ENCODE results near the gene HIP1. TPM values are rescaled to one million over a fixed set of nuclear protein-coding genes. Genes with fewer than 3 reads are reported as not detected.

Gene HIP1
- polyA plus RNA-seq, 3 donors = 4.3 to 14.8 (median 5.3) TPM

- no peak overlapping the region for H3K4me2 ChIP-seq (replicated peaks; ENCODE audit: extremely low read depth, low read length, poor library complexity, severe bottlenecking)
- H2AFZ ChIP-seq (ENCODE audit: insufficient read depth, low read depth, low read length, poor library complexity, severe bottlenecking) = no peak overlapping the region
- peaks cover 5 to 20% (median 12%) of the 10 kb centered on the region in 7 donors for H3K9me3 Mint-ChIP-seq
- H3K27me3 ChIP-seq (ENCODE audit: control insufficient read depth in 2 of 2, insufficient read depth in 2 of 2, low read length in 2 of 2) = no peaks in the 10 kb centered on the region
- H3K4me1 Mint-ChIP-seq = peaks cover 53% of the 10 kb centered on the region
- intact Hi-C loops (cut with micrococcal nuclease) = no loop called here
- H3K36me3 Mint-ChIP-seq = peaks cover 23 to 40% of the 10 kb centered on the region in 2 donors
- TF ChIP-seq, protein P1, sequence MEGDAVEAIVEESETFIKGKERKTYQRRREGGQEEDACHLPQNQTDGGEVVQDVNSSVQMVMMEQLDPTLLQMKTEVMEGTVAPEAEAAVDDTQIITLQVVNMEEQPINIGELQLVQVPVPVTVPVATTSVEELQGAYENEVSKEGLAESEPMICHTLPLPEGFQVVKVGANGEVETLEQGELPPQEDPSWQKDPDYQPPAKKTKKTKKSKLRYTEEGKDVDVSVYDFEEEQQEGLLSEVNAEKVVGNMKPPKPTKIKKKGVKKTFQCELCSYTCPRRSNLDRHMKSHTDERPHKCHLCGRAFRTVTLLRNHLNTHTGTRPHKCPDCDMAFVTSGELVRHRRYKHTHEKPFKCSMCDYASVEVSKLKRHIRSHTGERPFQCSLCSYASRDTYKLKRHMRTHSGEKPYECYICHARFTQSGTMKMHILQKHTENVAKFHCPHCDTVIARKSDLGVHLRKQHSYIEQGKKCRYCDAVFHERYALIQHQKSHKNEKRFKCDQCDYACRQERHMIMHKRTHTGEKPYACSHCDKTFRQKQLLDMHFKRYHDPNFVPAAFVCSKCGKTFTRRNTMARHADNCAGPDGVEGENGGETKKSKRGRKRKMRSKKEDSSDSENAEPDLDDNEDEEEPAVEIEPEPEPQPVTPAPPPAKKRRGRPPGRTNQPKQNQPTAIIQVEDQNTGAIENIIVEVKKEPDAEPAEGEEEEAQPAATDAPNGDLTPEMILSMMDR (IDR thresholded peaks at IDR 0.05) = no peak
- H3K4me1 ChIP-seq (ENCODE audit: control insufficient read depth in 1 of 2, insufficient read depth in 2 of 2, low read length in 2 of 2) = peaks cover 50 to 59% of the 10 kb centered on the region in 2 donors
- peaks cover 21% of the 10 kb centered on the region for H3K79me2 ChIP-seq (ENCODE audit: insufficient read depth, low read length)
- H3K27me3 Mint-ChIP-seq (ENCODE audit: low read depth in 3 of 3) = peaks cover 0 to 5% (median 0%) of the 10 kb centered on the region in 3 donors
- no peaks in the 10 kb centered on the region for H4K20me1 ChIP-seq (ENCODE audit: insufficient read depth, low read length)
- WGBS (ENCODE audit: insufficient coverage) = 100% methylated on average over 2 of the region's 2 CpGs
- no peak overlapping the region for H3K9ac ChIP-seq (ENCODE audit: insufficient read depth, low read length, poor library complexity, severe bottlenecking)
- no peak overlapping the region for H3K4me3 ChIP-seq (replicated peaks in 1 of 3; ENCODE audit: low read depth in 2 of 3, low read length in 3 of 3)
- H3K4me3 Mint-ChIP-seq = no peak overlapping the region
- peaks cover 7 to 11% of the 10 kb centered on the region in 2 donors for H3K9me3 ChIP-seq (replicated peaks in 1 of 2; ENCODE audit: control insufficient read depth in 1 of 2, insufficient read depth in 1 of 2, low read length in 2 of 2)
- no peaks in the 10 kb centered on the region for H3K36me3 ChIP-seq (replicated peaks in 1 of 2; ENCODE audit: control insufficient read depth in 1 of 2, insufficient read depth in 2 of 2, low read length in 2 of 2)
- peak overlapping the region in 2 of 7 donors; percentile 2 to 32 for H3K27ac Mint-ChIP-seq
- no peak overlapping the region for H3K27ac ChIP-seq (ENCODE audit: low read depth in 1 of 2, low read length in 2 of 2)
- no peak for DNase-seq
These were observed 111.8 kb downstream of the HIP1 start for GRCh38 chr7:75626954-75627353.

DNA sequence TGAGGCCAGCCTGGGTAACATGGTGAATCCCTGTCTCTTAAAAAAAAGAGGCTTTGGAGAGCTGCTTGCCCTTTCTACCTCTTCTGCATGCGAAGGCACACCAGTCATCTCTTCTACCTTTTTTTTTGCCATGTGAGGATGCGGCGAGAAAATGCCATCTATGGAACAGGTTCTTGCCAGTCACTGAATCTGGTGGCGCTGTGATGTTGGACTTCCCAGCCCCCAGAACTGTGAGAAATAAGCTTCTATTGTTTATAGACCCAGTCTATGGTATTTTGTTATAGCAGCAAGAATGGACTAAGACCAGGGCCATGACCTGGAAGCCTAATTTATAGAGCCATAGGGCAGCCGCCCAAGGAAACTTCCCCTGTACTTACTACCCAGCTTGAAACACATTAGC, 112.9 kb downstream of the HIP1 start:
- Histone ChIP-seq H3K4me1 (ENCODE audit: control insufficient read depth in 1 of 2, insufficient read depth in 2 of 2, low read length in 2 of 2) (peaks cover 51 to 59% of the 10 kb centered on the region in 2 donors), H3K9me3 (replicated peaks in 1 of 2; ENCODE audit: control insufficient read depth in 1 of 2, insufficient read depth in 1 of 2, low read length in 2 of 2) (peaks cover 7 to 11% of the 10 kb centered on the region in 2 donors), H4K20me1 (ENCODE audit: insufficient read depth, low read length) (no peaks in the 10 kb centered on the region), H3K36me3 (replicated peaks in 1 of 2; ENCODE audit: control insufficient read depth in 1 of 2, insufficient read depth in 2 of 2, low read length in 2 of 2) (no peaks in the 10 kb centered on the region), H3K4me2 (replicated peaks; ENCODE audit: extremely low read depth, low read length, poor library complexity, severe bottlenecking) (no peak overlapping the region), H3K27me3 (ENCODE audit: control insufficient read depth in 2 of 2, insufficient read depth in 2 of 2, low read length in 2 of 2) (no peaks in the 10 kb centered on the region), H3K4me3 (replicated peaks in 1 of 3; ENCODE audit: low read depth in 2 of 3, low read length in 3 of 3) (no peak overlapping the region), H3K27ac (ENCODE audit: low read depth in 1 of 2, low read length in 2 of 2) (no peak overlapping the region), H3K79me2 (ENCODE audit: insufficient read depth, low read length) (peaks cover 18% of the 10 kb centered on the region), H3K9ac (ENCODE audit: insufficient read depth, low read length, poor library complexity, severe bottlenecking) (no peak overlapping the region), H2AFZ (ENCODE audit: insufficient read depth, low read depth, low read length, poor library complexity, severe bottlenecking) (no peak overlapping the region)
- 100% methylated on average over 4 of the region's 5 CpGs for WGBS (ENCODE audit: insufficient coverage)
- intact Hi-C loops (cut with micrococcal nuclease) = no loop called here
- peaks cover 5 to 20% (median 12%) of the 10 kb centered on the region in 7 donors for H3K9me3 Mint-ChIP-seq
- H3K27me3 Mint-ChIP-seq (ENCODE audit: low read depth in 3 of 3) = peaks cover 0 to 5% (median 0%) of the 10 kb centered on the region in 3 donors
- H3K4me3 Mint-ChIP-seq = no peak overlapping the region
- TF ChIP-seq, protein P1 (IDR thresholded peaks at IDR 0.05) = no peak
- H3K36me3 Mint-ChIP-seq = peaks cover 28 to 43% of the 10 kb centered on the region in 2 donors
- H3K4me1 Mint-ChIP-seq = peaks cover 53% of the 10 kb centered on the region
- DNase-seq = no peak
- H3K27ac Mint-ChIP-seq = peak overlapping the region in 2 of 7 donors; percentile 98 to 99
